GM12873 (cell line): Measurements from ENCODE around the gene IGF1R.

Source experiments
- TF ChIP-seq, protein P1 (sequence below): IDR thresholded peaks from 2 replicates; pipeline ENCODE4 v1.5.1; 2012; ENCODE audit warnings: low read depth, mild to moderate bottlenecking, moderate library complexity, low read length, control low read depth; ENCODE audit not compliant: insufficient read depth; ENCODE audit errors: missing control alignments

Gene IGF1R

GRCh38 chr15:98905963-98906711, 257.8 kb downstream of the IGF1R start:
- TF ChIP-seq, protein P1, sequence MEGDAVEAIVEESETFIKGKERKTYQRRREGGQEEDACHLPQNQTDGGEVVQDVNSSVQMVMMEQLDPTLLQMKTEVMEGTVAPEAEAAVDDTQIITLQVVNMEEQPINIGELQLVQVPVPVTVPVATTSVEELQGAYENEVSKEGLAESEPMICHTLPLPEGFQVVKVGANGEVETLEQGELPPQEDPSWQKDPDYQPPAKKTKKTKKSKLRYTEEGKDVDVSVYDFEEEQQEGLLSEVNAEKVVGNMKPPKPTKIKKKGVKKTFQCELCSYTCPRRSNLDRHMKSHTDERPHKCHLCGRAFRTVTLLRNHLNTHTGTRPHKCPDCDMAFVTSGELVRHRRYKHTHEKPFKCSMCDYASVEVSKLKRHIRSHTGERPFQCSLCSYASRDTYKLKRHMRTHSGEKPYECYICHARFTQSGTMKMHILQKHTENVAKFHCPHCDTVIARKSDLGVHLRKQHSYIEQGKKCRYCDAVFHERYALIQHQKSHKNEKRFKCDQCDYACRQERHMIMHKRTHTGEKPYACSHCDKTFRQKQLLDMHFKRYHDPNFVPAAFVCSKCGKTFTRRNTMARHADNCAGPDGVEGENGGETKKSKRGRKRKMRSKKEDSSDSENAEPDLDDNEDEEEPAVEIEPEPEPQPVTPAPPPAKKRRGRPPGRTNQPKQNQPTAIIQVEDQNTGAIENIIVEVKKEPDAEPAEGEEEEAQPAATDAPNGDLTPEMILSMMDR: no peak

- TF ChIP-seq, protein P1: no peak
Measured at GRCh38 chr15:98906712-98907083, 258.4 kb downstream of the IGF1R start.

- TF ChIP-seq, protein P1: no peak
Measured at GRCh38 chr15:98907927-98908471, 259.7 kb downstream of the IGF1R start.

DNA sequence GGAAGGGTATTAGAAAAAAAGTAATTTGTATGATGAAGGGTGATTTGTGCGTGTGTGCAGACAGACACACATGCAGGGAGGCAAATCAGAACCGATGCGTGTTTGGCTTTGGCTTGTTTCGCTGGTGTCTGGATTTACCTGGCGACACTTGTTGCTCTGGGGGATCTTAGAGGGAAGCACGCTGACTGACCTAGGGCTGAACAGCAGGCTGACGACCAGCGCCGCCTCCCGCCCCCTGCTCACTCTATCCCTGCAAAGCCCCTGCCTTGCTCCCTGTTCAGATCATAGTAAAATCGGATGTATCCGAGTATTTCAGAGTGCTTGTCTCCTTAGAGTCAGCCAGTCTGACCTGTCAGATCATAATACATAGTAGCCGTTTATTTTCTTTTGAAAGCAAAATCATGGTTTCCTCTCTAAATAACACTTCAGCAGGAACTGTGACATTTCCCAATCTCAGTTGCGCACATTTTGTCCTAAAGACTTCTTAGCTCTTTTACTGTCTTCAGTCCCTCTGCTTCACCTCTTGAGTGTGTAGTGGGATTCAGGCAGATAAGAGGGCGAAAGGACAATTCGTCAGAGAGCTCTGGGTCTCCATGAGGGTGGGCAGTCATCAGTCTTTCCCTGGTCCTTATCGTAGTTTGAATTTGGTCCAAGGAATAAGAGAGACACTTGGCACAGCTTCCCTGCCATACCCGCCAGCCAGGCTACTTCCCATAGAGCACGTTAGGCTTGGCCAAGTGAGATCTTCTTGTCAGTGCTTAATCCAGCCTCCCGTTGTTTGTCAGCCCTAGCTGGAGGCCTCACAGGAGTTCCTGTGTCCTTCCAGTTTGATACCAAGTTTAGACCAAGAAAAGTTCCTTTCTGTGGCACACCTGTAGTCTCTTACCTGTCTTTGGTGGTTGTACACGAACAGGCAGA, 261.9 kb downstream of the IGF1R start:
- TF ChIP-seq, protein P1: no peak

DNA sequence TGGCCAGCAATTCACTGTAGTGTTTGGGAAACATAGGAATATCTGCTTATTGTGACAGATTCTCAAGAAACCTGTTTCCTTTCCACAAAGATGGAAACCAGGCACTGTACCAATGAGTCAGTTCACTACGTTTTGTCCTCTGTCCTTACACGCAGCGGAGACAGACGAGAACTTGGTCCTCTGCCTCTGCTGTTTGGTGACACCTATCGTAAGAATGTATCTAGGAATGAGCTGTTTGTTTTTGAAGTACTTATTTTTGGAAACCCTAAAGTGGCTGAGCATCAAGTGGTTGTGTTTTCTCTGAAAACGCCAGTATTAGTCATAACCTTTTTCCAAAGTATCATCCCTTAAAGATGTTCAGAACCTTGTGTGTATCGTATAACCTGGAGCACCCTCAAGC, 266.3 kb downstream of the IGF1R start:
- TF ChIP-seq, protein P1: no peak

DNA sequence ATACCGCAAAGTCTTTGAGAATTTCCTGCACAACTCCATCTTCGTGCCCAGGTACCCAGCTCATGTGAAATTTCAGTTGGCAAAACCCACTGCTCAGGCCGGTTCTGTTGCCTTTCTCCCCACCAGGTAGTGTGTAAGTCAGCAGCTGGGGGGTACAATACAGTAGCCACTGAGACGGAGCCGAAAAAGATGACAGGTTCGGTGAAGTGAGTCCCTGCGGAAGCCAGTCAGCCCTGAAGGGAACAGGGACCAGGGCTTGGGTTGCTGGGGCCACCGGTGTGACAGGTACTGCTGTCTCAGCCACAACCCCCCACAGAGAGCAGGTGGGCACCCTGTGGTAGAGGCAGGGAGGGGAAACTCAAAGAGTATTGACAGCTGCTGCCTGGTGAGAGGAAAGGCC, 268.5 kb downstream of the IGF1R start:
- TF ChIP-seq, protein P1: no peak

DNA sequence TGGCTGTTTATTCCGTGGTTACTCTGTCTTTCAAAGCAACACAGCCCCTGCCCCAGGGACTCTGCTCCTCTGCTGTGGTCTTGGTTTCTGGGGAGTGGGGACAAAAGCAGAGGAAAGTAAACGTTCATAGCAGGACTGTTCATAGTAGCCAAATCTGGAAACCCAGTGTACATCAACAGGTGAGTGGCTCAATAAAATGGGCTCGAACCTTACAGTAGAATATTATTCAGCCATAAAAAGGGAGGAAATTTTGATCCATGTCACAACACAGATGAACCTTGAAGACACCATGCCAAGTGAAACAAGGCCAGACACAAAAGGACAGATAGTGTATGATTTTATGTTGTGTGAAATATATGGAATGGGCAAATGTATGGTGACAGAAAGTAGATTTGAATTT, 269.1 kb downstream of the IGF1R start:
- TF ChIP-seq, protein P1: no peak
